Ishikawa (cell line): ENCODE measurements around the gene SYVN1.

Source experiments
- CEBPB ChIP-seq: IDR thresholded peaks from 2 replicates; pipeline ENCODE4 v1.6.1; 2012
- CREB1 ChIP-seq: IDR thresholded peaks from 2 replicates; pipeline ENCODE4 v1.6.1; 2012; ENCODE audit warnings: low read depth
- EP300 ChIP-seq: IDR thresholded peaks from 2 replicates; pipeline ENCODE4 v1.6.1; 2012; ENCODE audit warnings: borderline replicate concordance
- FOXM1 ChIP-seq: IDR thresholded peaks from 2 replicates; pipeline ENCODE4 v1.6.1; 2012; ENCODE audit warnings: low read depth, borderline replicate concordance
- MAX ChIP-seq: IDR thresholded peaks from 2 replicates; pipeline ENCODE4 v1.6.1; 2012
- NFIC ChIP-seq: IDR thresholded peaks from 2 replicates; pipeline ENCODE4 v1.6.1; 2012
- RAD21 ChIP-seq: IDR thresholded peaks from 2 replicates; pipeline ENCODE4 v1.6.1; 2012; ENCODE audit warnings: low read depth
- REST ChIP-seq: IDR thresholded peaks from 2 replicates; pipeline ENCODE4 v1.6.1; 2012; ENCODE audit warnings: low read depth, mild to moderate bottlenecking
- TAF1 ChIP-seq: IDR thresholded peaks from 2 replicates; pipeline ENCODE4 v1.6.1; 2012; ENCODE audit warnings: low read depth, mild to moderate bottlenecking
- TCF12 ChIP-seq: IDR thresholded peaks from 2 replicates; pipeline ENCODE4 v1.6.1; 2012; ENCODE audit warnings: low read depth
- TEAD4 ChIP-seq: IDR thresholded peaks from 2 replicates; pipeline ENCODE4 v1.6.1; 2012
- USF1 ChIP-seq: IDR thresholded peaks from 2 replicates; pipeline ENCODE4 v1.6.1; 2012
- YY1 ChIP-seq: IDR thresholded peaks from 2 replicates; pipeline ENCODE4 v1.6.1; 2012; ENCODE audit warnings: low read depth
- ZBTB7A ChIP-seq: IDR thresholded peaks from 2 replicates; pipeline ENCODE4 v1.6.1; 2012; ENCODE audit warnings: low read depth

GRCh38 chr11:65183201-65183891 is 49.0 kb upstream of the SYVN1 start:
- peak; percentile 49 for TF ChIP-seq MAX
- no peak for TF ChIP-seq RAD21
- peak; percentile 83 for TF ChIP-seq TCF12
- TF ChIP-seq USF1, result no peak
- TF ChIP-seq NFIC, result peak; percentile 61
- no peak for TF ChIP-seq CREB1
- peak; percentile 90 for TF ChIP-seq TEAD4
- peak; percentile 83 for TF ChIP-seq EP300
- no peak for TF ChIP-seq TAF1
- TF ChIP-seq FOXM1, result peak; percentile 50; the same call in 1 of the 2 replicates
- TF ChIP-seq REST, result no peak
- no peak for TF ChIP-seq CEBPB
- peak; percentile 77 for TF ChIP-seq YY1
- TF ChIP-seq ZBTB7A, result peak; percentile 29; the same call in 1 of the 2 replicates
